M059J (cell line): Measurements from ENCODE around the gene ARHGEF9. TPM values are rescaled to one million over a fixed set of nuclear protein-coding genes. Genes with fewer than 3 reads are reported as not detected.
"Not testable (repeated sequence)": the region's sequence is repeated elsewhere in the genome, so short reads cannot be mapped to it uniquely, and the experiment has no call there.

Experiments used
- DNase-seq: peaks from one replicate; pipeline ENCODE4 v3.0.0-alpha.2; 2012; ENCODE audit warnings: low read depth
- total RNA-seq: library from RNA; depleted of rRNA; stranded (reverse); fragments of >200 nt; shearing (Covaris generic); gene quantifications from 2 replicates; pipeline ENCODE4 v1.2.3, GENCODE V29; 2014; rRNA removed

The ARHGEF9 gene
- 22.0 and 28.1 TPM in 2 replicates for total RNA-seq

- peak; percentile 5 for DNase-seq
Measured at GRCh38 chrX:63784902-63785707, at the start of gene ARHGEF9. Gene ARHGEF9 (minus strand): TSS chrX:63785214. CDS start chrX:63785145, 69 bp downstream.

DNA sequence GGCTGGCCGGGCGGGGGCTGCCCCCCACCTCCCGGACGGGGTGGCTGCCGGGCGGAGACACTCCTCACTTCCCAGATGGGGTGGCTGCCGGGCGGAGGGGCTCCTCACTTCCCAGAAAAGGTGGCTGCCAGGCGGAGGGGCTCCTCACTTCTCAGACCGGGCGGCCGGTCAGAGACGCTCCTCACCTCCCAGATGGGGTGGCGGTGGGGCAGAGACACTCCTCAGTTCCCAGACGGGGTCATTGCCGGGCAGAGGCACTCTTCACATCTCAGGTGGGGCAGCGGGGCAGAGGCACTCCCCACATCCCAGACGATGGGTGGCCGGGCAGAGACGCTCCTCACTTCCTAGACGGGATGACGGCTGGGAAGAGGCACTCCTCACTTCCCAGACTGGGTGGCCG, 40.4 kb upstream of the ARHGEF9 start:
- DNase-seq, result not testable (repeated sequence)

DNA sequence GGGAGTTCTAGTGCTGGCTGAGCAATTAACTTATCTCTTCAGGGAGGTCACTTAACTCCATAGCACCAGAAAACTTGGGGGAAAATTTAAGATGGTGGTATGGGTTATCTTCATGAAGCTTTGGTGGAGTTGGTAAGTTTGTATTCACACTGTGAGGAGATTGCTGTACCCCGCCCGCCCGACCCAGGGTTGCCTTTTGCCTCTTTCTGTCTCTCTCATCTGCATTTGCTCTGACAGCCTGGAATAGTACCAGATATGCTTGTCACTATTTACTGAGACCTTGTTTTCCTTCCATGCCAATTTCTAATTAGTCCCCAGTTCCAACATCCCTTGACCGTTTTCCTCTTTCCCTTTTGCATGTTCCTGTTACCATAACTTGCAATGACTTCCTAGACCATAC, 33.1 kb upstream of the ARHGEF9 start:
- DNase-seq, result no peak

DNA sequence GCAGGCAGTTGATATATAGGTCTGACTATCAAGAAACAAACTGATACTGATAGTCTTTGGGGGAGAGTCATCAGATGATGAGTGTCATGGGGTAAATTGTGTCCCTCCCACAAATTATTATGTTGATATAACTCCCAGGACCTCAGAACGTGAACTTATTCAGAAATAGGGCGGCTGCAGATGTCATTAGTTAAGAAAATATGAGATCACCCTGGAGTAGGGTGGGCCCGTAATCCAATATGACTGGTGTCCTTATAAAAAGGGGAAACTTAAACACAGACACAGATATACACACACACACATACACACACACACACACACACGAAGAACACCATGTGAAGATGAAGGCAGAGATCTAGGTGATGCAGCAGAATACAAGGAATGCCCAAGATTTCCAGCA, 32.7 kb upstream of the ARHGEF9 start:
- no peak for DNase-seq

GRCh38 chrX:63812823-63813222, 27.8 kb upstream of the ARHGEF9 start:
- no peak for DNase-seq

DNA sequence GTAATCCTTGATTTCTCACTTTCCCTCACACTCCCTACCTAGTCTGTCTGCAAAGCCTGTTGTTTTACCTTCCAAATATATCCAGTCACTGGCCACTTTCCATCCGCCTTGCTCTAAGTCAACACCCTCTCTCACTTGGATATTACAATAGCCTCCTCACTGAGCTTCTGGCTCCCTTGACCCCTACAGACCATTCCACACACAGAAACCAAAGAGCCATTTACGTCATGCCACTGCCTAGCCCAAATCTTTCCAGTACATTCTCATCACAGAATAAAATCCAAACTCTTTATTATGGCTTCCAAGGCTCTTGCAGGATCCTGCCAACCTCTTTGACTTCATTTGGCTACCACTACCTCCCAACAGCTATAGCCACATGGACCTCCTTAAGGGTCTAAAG, 25.7 kb upstream of the ARHGEF9 start:
- no peak for DNase-seq

GRCh38 chrX:63809173-63809572, 24.2 kb upstream of the ARHGEF9 start:
- no peak for DNase-seq

- DNase-seq, result not testable (repeated sequence)
Measured at GRCh38 chrX:63795406-63795805, 10.4 kb upstream of the ARHGEF9 start.

GRCh38 chrX:63785708-63786040, 660 bp upstream of the ARHGEF9 start:
- DNase-seq, result no peak

DNA sequence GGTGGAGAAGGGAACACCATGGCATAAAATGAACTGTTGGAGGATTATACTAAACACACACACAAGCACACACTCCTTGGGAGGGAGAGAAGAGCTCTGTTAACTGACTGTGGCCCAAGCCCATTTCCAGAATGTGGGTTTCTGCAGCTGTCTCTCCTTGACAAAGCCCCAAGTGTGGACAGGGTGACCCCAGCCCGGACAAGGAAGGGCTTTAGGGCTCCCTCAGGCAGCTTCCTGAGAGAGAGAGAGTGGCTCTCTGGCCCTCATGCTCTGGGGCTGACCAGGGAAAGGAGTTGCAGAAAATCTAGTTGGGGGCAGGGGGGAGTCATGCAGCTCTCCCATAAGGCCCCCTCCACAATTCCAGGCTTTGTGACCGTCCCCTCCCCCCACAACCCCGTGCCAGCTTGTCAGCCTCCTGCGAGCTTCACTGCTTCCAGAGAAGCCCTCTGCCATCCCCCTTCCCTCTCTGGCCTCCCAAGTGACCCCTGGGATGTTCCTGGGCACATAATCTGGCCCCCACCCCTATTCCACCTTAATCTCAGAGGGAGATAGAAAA, 590 bp downstream of the ARHGEF9 start:
- DNase-seq, result no peak

DNA sequence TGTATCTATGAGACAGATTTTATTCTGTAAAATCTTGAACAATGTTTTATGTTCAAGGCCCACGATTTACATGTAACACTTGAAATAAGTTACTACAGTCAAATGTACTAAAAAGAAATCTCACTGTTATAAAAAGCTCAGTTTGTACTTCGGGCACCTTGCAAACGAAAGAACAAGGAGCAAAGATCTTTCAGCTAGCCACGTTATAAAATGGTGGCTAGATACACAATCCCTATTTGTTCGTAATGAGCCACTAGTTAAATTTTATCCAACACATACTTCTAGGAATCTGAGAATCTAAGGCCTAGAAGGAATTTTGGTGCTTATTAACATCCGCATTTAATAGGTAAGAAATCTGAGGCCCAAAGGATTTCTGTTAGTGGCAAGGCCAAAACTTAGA, 2.5 kb downstream of the ARHGEF9 start:
- no peak for DNase-seq

DNA sequence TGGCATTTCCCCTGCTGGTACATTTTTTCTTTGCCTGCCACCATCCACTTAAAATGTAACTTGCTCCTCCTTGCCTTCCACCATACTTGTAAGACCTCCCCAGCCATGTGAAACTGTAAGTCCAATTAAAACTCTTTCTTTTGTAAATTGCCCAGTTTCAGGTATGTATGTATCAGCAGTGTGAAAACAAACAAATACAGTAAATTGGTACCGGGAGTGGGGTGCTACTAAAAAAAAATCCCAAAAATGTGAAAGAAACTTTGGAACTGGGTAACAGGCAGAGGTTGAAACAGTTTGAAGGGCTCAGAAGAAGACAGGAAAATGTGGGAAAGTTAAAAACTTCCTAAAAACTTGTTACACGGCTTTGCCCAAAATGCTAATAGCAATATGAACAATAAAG, 16.3 kb downstream of the ARHGEF9 start:
- DNase-seq, result no peak

- no peak for DNase-seq
Measured at GRCh38 chrX:63765712-63766111, 19.3 kb downstream of the ARHGEF9 start.

GRCh38 chrX:63764946-63765345, 20.1 kb downstream of the ARHGEF9 start:
- DNase-seq, result peak; percentile 83

GRCh38 chrX:63761639-63762038, 23.4 kb downstream of the ARHGEF9 start:
- DNase-seq, result peak; percentile 15

DNA sequence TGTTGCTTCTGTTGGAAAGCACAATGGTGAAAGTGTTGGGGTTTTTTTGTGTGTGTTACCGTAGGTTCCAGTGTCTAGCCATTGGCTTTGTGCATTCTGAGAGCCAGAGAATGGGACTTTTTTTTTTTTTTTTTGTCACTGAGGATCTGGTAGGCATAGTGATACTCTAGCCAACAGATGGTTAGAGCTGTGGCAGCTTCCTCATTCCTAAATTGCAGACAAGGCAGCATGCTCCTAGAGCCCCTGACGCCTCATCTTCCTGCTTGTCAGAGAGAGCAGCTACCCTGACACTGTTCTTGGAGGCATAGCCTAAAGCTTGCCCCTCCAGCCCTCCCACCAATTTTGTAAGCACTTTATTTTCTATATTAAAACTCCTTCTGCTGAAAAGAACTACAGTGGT, 27.0 kb downstream of the ARHGEF9 start:
- DNase-seq, result no peak

- DNase-seq, result no peak
Measured at GRCh38 chrX:63755892-63756291, 29.1 kb downstream of the ARHGEF9 start.

DNA sequence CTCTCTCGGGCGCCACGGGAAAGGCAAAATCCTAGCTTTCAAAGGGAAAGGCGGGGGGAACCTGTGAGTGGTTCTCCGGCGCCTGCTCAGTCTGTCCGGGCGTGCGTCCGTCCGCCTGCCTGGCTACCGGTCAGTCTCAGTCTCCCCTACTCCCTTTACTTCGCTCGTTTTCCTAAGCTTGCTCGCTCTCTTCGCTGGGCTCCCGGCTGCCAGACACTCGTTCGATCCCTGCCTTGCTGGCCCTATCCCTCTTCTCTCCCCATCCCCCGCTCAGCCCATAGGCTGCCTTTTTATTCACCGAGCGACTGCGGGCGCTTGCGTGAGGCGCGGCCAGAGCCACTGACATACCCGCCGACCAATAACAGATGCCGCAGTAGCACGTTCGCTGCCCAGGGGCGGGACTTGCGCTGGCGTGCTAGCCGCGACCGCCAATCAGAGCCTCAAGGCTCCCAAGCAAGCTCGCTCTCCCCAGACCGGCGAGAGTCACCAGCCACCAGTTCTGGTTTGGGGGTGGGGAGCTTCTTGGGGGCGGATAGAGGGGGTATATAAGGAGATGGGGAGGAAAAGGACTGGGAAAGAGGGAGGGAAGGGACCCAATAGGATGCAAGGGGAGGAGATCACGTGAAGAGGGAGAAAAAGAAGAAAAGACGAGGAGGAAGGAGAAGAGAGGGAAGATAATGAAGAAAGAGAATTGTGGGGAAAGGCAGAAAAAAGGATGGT, 30.0 kb downstream of the ARHGEF9 start:
- peak; percentile 96 for DNase-seq

GRCh38 chrX:63754136-63754859, 30.7 kb downstream of the ARHGEF9 start:
- peak; percentile 45 for DNase-seq

DNA sequence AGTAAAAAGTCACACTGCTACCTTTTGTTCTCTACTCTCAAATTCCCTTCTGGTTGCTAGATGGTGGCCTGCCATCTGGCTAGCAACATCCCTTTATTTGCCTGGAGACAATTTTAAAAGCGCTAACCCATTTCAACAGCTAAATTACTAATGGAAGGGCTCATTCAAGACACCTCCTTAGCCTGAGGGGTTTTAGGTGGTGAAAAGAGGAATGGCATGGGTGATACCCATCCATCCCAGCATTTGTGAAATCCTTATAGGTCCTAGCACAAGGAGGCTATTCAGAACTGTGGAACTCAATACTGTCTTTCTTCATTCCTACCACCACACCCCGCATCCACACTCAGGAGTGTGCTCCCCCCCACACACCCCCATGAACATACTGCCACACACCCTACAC, 33.5 kb downstream of the ARHGEF9 start:
- peak; percentile 50 for DNase-seq

- no peak for DNase-seq
Measured at GRCh38 chrX:63750811-63751210, 34.2 kb downstream of the ARHGEF9 start.

DNA sequence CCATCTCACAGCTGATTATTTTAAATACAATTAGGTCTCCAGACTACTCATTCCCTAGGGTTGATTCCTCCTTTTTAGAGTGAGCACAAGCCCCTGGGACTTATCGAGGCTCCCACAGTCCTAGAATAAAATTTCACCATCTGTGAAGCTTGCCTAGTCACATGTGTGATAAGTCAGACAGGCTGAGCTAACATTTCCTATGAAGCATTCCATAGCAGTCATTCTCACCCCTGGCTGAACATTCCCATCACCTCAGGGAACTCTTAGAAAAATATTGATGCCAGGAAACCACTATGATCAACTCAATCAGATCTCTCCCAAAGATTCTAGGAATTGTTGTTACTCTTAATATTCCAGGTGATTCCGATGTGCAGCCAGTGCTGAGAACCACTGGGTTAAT, 37.7 kb downstream of the ARHGEF9 start:
- peak; percentile 24 for DNase-seq
